Osteocyte (in vitro differentiated cells): ENCODE data around the gene TRMT1. TPM values are rescaled to one million over a fixed set of nuclear protein-coding genes. Genes with fewer than 3 reads are reported as not detected.

ENCODE experiments used
- DNase-seq: peaks from one replicate; pipeline ENCODE4 v3.0.0; 2021; ENCODE audit warnings: mixed read lengths; ENCODE audit not compliant: unreplicated experiment; ENCODE audit errors: extremely low spot score
- H3K27ac Mint-ChIP-seq: one replicate; pipeline ENCODE4 v1.8.0; 2021; ENCODE audit warnings: mild to moderate bottlenecking, mixed read lengths; ENCODE audit not compliant: unreplicated experiment
- H3K27me3 Mint-ChIP-seq: one replicate; pipeline ENCODE4 v1.8.0; 2021; ENCODE audit warnings: mixed read lengths; ENCODE audit not compliant: unreplicated experiment
- H3K36me3 Mint-ChIP-seq: one replicate; pipeline ENCODE4 v1.8.0; 2021; ENCODE audit warnings: mixed read lengths; ENCODE audit not compliant: unreplicated experiment
- H3K4me1 Mint-ChIP-seq: one replicate; pipeline ENCODE4 v1.8.0; 2021; ENCODE audit warnings: mixed read lengths; ENCODE audit not compliant: unreplicated experiment
- H3K4me3 Mint-ChIP-seq: one replicate; pipeline ENCODE4 v1.8.0; 2021; ENCODE audit warnings: mild to moderate bottlenecking, moderate library complexity, mixed read lengths; ENCODE audit not compliant: unreplicated experiment
- H3K9me3 Mint-ChIP-seq: one replicate; pipeline ENCODE4 v1.8.0; 2021; ENCODE audit warnings: mixed read lengths; ENCODE audit not compliant: unreplicated experiment
- total RNA-seq: library from RNA; stranded (reverse); gene quantifications from 2 replicates; pipeline ENCODE4 v1.2.1, GENCODE V29; 2021
- TF ChIP-seq, protein P1 (sequence below): fragments of 200-600 bp; sonication (generic); IDR thresholded peaks from 2 replicates; pipeline ENCODE4 v1.5.0; 2021; ENCODE audit warnings: antibody characterized with exemption, mild to moderate bottlenecking, moderate library complexity

Gene TRMT1
- total RNA-seq, 1 donor from 2014 or later: 43.1 TPM

DNA sequence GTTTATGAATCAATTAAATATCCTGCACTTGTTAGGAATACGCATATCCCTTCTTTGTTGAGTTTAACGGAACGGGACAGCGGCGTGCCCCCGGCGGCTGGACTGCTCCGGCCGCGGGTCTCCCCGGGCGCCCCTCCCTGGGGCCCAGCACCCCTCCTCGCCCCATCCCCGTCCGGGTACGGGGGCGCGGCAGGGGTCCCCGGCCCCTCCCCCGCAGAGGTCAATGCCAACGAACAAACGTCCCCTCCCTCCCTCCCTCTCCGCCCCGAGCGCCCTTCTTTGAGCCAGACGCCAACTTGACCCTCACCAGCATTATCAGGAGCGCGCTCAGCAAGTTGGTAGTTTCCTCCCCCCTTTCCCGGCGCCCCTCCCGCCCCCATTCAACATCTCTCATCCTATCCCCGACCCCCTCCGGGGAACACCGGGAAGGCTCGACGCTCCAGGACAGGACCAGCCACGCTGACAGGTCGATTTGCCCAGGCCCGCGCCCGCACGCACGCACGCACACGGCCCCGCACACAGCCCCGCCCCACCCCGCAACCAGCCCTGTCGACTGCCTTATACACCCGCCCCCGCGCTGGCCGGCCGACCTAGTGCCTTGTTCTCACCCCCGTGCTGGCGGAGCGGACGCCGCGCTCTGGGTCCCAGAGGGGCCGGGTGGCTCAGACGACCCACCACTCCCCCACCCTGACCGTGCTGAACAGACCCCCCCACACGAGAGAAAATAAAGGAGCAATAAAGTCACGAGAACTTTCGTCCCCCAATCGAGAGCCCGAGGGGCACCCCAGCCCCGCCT is 18.9 kb downstream of the TRMT1 start:
- H3K4me3 Mint-ChIP-seq: no peak overlapping the region
- peaks cover 5% of the 10 kb centered on the region for H3K36me3 Mint-ChIP-seq
- no peak overlapping the region for H3K27ac Mint-ChIP-seq
- DNase-seq: no peak
- peaks cover 41% of the 10 kb centered on the region for H3K4me1 Mint-ChIP-seq
- peaks cover 19% of the 10 kb centered on the region for H3K27me3 Mint-ChIP-seq
- TF ChIP-seq, protein P1, sequence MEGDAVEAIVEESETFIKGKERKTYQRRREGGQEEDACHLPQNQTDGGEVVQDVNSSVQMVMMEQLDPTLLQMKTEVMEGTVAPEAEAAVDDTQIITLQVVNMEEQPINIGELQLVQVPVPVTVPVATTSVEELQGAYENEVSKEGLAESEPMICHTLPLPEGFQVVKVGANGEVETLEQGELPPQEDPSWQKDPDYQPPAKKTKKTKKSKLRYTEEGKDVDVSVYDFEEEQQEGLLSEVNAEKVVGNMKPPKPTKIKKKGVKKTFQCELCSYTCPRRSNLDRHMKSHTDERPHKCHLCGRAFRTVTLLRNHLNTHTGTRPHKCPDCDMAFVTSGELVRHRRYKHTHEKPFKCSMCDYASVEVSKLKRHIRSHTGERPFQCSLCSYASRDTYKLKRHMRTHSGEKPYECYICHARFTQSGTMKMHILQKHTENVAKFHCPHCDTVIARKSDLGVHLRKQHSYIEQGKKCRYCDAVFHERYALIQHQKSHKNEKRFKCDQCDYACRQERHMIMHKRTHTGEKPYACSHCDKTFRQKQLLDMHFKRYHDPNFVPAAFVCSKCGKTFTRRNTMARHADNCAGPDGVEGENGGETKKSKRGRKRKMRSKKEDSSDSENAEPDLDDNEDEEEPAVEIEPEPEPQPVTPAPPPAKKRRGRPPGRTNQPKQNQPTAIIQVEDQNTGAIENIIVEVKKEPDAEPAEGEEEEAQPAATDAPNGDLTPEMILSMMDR: no peak
- H3K9me3 Mint-ChIP-seq: no peaks in the 10 kb centered on the region

DNA sequence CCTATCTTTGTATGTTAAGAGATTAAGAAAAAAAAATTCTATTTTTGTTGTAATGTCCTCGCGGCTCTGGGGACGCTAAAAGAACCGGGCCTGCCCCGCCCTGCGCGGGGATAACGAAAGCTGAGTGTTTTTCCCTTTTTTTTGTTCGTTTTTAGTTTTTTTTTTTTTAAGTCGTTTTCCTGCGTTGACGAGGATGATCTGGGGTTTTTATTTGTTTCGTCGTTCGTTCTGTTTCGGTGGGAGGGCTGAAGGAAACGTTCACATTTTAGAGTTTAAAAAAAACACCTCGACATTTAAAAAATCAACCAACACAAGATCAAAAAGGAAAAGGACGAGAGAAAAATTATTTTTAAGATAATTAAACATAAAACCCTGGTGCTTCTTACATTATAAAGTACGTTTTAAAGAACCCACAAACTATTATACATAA is 19.5 kb downstream of the TRMT1 start:
- Mint-ChIP-seq H3K27ac (peak overlapping the region; percentile 23), H3K36me3 (peaks cover 5% of the 10 kb centered on the region), H3K27me3 (peaks cover 19% of the 10 kb centered on the region), H3K4me1 (peaks cover 43% of the 10 kb centered on the region), H3K9me3 (no peaks in the 10 kb centered on the region), H3K4me3 (peak overlapping the region; percentile 2)
- TF ChIP-seq, protein P1: no peak
- DNase-seq: no peak

DNA sequence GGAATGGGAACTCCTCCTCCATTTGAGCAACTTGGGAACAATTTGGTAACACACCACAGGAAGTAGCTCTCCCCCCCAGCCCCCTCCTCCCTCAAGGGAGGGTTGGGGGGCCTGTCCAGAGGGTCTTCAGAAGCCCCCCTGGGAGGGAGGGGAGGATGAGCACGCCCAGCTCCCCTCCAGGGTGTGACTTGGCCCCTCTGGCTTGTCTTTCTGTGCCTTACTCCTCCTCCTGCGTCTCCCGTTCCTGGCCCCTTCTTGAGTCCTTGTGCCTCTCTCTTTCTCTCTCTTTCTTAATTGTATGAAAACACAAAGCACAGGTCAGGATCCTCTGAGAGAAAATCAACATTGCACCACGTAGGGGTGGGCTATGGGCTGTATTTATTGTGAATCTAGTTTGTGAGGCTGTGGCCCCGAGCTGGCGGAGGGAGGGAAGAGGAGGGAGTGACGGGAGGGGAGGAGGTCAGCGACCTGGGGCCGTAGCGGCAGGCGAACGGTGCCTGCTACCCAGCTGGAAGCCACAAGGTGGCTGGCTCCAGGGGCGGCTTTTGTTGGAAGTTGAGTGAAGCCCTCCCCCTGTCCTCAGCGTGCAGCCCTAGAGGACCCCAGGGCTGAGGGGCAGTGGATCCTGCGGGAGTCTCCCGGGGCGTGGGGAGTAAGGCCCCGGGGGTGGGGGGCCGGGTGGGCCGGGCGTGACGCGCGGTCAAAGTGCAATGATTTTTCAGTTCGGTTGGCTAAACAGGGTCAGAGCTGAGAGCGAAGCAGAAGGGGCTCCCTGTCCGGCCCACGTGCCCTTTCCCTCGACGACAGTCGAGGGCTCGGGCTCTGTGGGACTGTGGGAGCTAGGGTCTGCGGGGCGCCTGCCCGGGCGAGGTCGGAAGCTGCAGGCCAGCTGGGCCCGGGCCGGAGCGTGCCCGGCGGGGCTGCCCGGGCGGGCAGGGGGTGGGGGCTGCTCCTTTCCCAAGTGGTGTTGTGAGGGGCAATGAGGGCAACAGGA is 20.3 kb downstream of the TRMT1 start:
- DNase-seq: no peak
- H3K4me3 Mint-ChIP-seq: no peak overlapping the region
- H3K9me3 Mint-ChIP-seq: no peaks in the 10 kb centered on the region
- TF ChIP-seq, protein P1: peak; percentile 5
- peaks cover 5% of the 10 kb centered on the region for H3K36me3 Mint-ChIP-seq
- H3K27me3 Mint-ChIP-seq: peaks cover 19% of the 10 kb centered on the region
- no peak overlapping the region for H3K27ac Mint-ChIP-seq
- H3K4me1 Mint-ChIP-seq: peaks cover 51% of the 10 kb centered on the region

DNA sequence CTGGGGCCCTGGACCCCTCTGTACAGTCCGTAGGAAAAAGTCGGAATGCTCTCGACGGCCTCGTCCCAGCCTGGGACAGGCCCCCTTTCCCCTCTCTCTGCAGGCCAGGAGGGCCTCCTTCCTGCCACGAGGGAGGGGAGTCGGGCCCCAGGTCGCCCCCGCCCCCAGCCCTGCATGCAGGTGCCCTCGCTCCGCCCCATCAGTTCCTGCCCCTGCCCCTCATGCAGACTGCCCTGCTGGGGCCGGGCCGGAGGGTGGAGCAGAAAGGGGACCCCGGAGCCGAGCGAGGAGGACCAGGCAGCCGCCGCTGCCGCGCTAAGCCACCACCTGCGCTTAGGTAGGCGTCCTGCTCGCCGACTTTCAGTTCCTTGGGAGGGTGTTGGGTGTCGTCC is 21.2 kb downstream of the TRMT1 start:
- Mint-ChIP-seq H3K4me3 (no peak overlapping the region), H3K27me3 (peaks cover 19% of the 10 kb centered on the region), H3K4me1 (peaks cover 60% of the 10 kb centered on the region), H3K27ac (no peak overlapping the region), H3K9me3 (no peaks in the 10 kb centered on the region), H3K36me3 (peaks cover 5% of the 10 kb centered on the region)
- TF ChIP-seq, protein P1: no peak
- no peak for DNase-seq
